GM21360 (cell line): ENCODE results near the gene RABGGTA.
"Not testable (repeated sequence)": the region's sequence is repeated elsewhere in the genome, so short reads cannot be mapped to it uniquely, and the experiment has no call there.

Experiments used
- ATAC-seq: cut with Tn5 transposase; IDR thresholded peaks from one replicate; pipeline ENCODE4 v1.9.1; 2021; ENCODE audit warnings: mild to moderate bottlenecking, moderate library complexity; ENCODE audit not compliant: unreplicated experiment

The RABGGTA gene

GRCh38 chr14:24222987-24223386, 48.4 kb downstream of the RABGGTA start:
- ATAC-seq = not testable (repeated sequence)

- ATAC-seq = no peak
Observed at GRCh38 chr14:24219521-24219920, 51.9 kb downstream of the RABGGTA start.

GRCh38 chr14:24219080-24219479, 52.3 kb downstream of the RABGGTA start:
- ATAC-seq = no peak

- not testable (repeated sequence) for ATAC-seq
Observed at GRCh38 chr14:24216876-24217275, 54.5 kb downstream of the RABGGTA start.

- ATAC-seq = no peak
Observed at GRCh38 chr14:24216345-24216699, 55.1 kb downstream of the RABGGTA start.
